A549 (cell line): ENCODE data around the gene BARX2.

ENCODE experiments used
- CBX8 ChIP-seq: fragments of 200-600 bp; sonication (generic); IDR thresholded peaks from 2 replicates; pipeline ENCODE4 v1.6.1; 2016
- CHD2 ChIP-seq: fragments of 150-350 bp; IDR thresholded peaks from 2 replicates; pipeline ENCODE4 v1.6.1; 2014; ENCODE audit warnings: low read length; ENCODE audit not compliant: partially characterized antibody
- HDAC2 ChIP-seq: fragments of 200-600 bp; sonication (generic); IDR thresholded peaks from 2 replicates; pipeline ENCODE4 v1.6.1; 2016
- MAZ ChIP-seq: fragments of 150-350 bp; IDR thresholded peaks from 2 replicates; pipeline ENCODE4 v1.6.1; 2014; ENCODE audit warnings: antibody characterized with exemption, low read depth, low read length, borderline replicate concordance
- NPAS2 ChIP-seq: fragments of 250-450 bp; sonication (Bioruptor Pico); IDR thresholded peaks from 2 replicates; pipeline ENCODE4 v1.8.0; 2022; ENCODE audit warnings: mild to moderate bottlenecking, moderate library complexity, borderline replicate concordance
- NR3C1 ChIP-seq: fragments of >200 bp; sonication (Bioruptor Twin); formaldehyde crosslinking; IDR thresholded peaks from 3 replicates; pipeline ENCODE4 v1.6.1; 2017
- POLR2A ChIP-seq: IDR thresholded peaks from 2 replicates; pipeline ENCODE4 v1.6.1; 2012; ENCODE audit warnings: mild to moderate bottlenecking, low read length
- RAD21 ChIP-seq, 2 experiments: fragments of >200 bp in 1 of 2; sonication (Bioruptor Twin) in 1 of 2; formaldehyde crosslinking in 1 of 2; IDR thresholded peaks in 1 of 2; conservative IDR thresholded peaks in 1 of 2; 2 replicates in 1 of 2; 3 replicates in 1 of 2; pipeline ENCODE4 v1.6.1; 2012 to 2018; ENCODE audit warnings: inconsistent platforms in 1 of 2
- RCOR1 ChIP-seq: fragments of 150-350 bp; IDR thresholded peaks from 2 replicates; pipeline ENCODE4 v1.6.1; 2014; ENCODE audit warnings: antibody characterized with exemption, low read length, low read depth
- SMC3 ChIP-seq: fragments of >200 bp; sonication (Bioruptor Twin); formaldehyde crosslinking; IDR thresholded peaks from 3 replicates; pipeline ENCODE4 v1.6.1; 2018; ENCODE audit warnings: inconsistent platforms
- TF ChIP-seq, protein P1 (sequence below): fragments of >200 bp; sonication (Bioruptor Twin); formaldehyde crosslinking; IDR thresholded peaks from 3 replicates; pipeline ENCODE4 v1.5.1; 2016

DNA sequence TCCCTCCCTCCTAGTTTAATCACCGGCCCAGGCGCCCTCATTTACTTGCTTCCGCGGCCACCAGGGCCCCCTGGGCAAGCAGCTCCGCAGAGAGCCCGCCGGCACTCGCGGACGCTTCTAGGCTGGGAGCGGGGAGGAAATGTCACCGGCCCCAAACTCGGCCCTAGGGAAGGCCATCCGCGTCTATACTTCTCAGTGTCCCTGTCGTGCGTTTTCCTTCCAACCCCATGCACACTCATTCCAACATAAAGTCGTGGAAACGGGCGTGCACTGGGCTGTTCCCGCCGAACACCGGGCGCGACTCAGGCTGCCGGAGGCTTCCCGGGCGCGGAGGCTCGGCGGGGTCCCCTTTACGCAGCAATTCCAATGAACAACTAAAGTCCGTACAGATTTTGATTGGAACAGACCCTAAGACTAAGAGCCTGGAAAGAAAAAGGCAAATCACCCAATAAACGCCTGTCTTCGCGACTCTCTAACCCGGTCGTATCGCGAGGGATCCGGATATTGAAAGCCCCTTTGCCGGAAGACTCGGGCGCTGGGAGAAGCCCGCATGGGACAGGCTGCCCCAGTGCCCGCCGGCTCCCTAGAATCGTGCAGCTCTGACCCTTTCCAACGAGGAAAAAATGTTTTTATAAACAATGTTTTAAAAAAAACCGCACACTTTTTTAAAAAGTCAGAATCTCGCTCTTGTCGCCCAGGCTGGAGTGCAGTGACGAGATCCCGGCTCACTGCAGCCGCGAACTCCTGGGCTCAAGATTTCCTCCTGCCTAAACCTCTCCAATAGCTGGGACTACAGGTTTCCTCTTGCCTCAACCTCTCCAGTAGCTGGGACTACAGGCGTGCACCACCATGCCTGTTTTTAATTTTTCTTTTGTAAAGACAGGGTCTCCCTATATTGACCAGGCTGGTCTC is 1.3 kb upstream of the BARX2 start:
- TF ChIP-seq CHD2 (no peak), POLR2A (no peak), RCOR1 (no peak), MAZ (no peak), RAD21 (conservative IDR thresholded peaks at IDR 0.05 in 1 of 2, IDR thresholded peaks at IDR 0.05 in 1 of 2) (no peak), NPAS2 (CRISPR knock-in tag) (no peak), NR3C1 (no peak), CBX8 (no peak; the same call in 1 of the 2 replicates), HDAC2 (no peak), SMC3 (no peak)
- TF ChIP-seq, protein P1, sequence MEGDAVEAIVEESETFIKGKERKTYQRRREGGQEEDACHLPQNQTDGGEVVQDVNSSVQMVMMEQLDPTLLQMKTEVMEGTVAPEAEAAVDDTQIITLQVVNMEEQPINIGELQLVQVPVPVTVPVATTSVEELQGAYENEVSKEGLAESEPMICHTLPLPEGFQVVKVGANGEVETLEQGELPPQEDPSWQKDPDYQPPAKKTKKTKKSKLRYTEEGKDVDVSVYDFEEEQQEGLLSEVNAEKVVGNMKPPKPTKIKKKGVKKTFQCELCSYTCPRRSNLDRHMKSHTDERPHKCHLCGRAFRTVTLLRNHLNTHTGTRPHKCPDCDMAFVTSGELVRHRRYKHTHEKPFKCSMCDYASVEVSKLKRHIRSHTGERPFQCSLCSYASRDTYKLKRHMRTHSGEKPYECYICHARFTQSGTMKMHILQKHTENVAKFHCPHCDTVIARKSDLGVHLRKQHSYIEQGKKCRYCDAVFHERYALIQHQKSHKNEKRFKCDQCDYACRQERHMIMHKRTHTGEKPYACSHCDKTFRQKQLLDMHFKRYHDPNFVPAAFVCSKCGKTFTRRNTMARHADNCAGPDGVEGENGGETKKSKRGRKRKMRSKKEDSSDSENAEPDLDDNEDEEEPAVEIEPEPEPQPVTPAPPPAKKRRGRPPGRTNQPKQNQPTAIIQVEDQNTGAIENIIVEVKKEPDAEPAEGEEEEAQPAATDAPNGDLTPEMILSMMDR: no peak
